HepG2 (cell line): ENCODE data around the gene ZFAND6. TPM values are rescaled to one million over a fixed set of nuclear protein-coding genes. Genes with fewer than 3 reads are reported as not detected.
A peak's percentile ranks its signal among the peaks of the same experiment; 100 is the strongest.

Experiments used
- ATAC-seq: fragments of 200-7000 bp; cut with Tn5 transposase; 3 replicates; pipeline ENCODE4 v1.9.1; 2020; ENCODE audit warnings: mild to moderate bottlenecking, moderate library complexity
- BruUV-seq: library from RNA; stranded (reverse); fragments of 400-500 nt; replicated peaks from 2 replicates; lab custom pipeline; 2021; lab: Mats Ljungman, UMichigan
- CTCF ChIA-PET: fragments of 300-600 bp; formaldehyde crosslinking; extraction: SDS; loops from one replicate; lab custom pipeline; 2021; ENCODE audit warnings: low total read pairs, inconsistent platforms, low intra/inter-chr PET ratio; lab: Yijun Ruan, JAX
- POLR2A ChIA-PET: fragments of 350-600 bp; sonication (Branson Sonifier 250); formaldehyde crosslinking; loops from one replicate; lab custom pipeline; 2020; ENCODE audit warnings: antibody characterized with exemption, inconsistent platforms; lab: Yijun Ruan, JAX
- DNase-seq: peaks from one replicate; pipeline ENCODE4 v3.0.0-alpha.2; 2015; ENCODE audit warnings: low spot score
- FAIRE-seq: peaks from 3 replicates; lab custom pipeline; 2011; peaks lifted over from hg19 to GRCh38; lab: Jason Lieb, UNC
- H2AFZ ChIP-seq: one replicate; pipeline ENCODE4 v1.6.1; 2011; ENCODE audit warnings: low read length, inconsistent platforms
- H3K27ac ChIP-seq: fragments of 300-600 bp; 3 replicates; pipeline ENCODE4 v1.8.0; 2011; ENCODE audit warnings: mixed run types, mild to moderate bottlenecking, mixed read lengths, low read length, inconsistent platforms; ENCODE audit not compliant: insufficient read depth; ENCODE audit errors: extremely low read length
- H3K27me3 ChIP-seq, 2 experiments: fragments of 200-600 bp in 1 of 2; 2 replicates in 1 of 2; 3 replicates in 1 of 2; pipeline versions ENCODE4 v1.6.0 to v1.8.0; 2011; ENCODE audit warnings: low read length in 2 of 2, mild to moderate bottlenecking in 2 of 2, moderate library complexity in 2 of 2, inconsistent platforms in 1 of 2; ENCODE audit not compliant: insufficient read depth in 2 of 2, control insufficient read depth in 1 of 2
- H3K36me3 ChIP-seq, 2 experiments: fragments of 200-600 bp in 1 of 2; replicated peaks in 1 of 2; 2 replicates in 1 of 2; 3 replicates in 1 of 2; pipeline versions ENCODE4 v1.5.1 to v1.8.0; 2011; ENCODE audit warnings: low read length in 2 of 2, inconsistent platforms in 1 of 2; ENCODE audit not compliant: insufficient read depth in 2 of 2, control insufficient read depth in 1 of 2
- H3K4me1 ChIP-seq: 2 replicates; pipeline ENCODE4 v1.5.1; 2012; ENCODE audit warnings: low read length, inconsistent platforms; ENCODE audit not compliant: insufficient read depth
- H3K4me2 ChIP-seq: 2 replicates; pipeline ENCODE4 v1.6.0; 2011; ENCODE audit warnings: low read depth, low read length, inconsistent platforms
- H3K4me3 ChIP-seq, 3 experiments: fragments of 200-600 bp in 1 of 3; sonication (generic), shearing (Covaris generic) in 1 of 3; replicated peaks in 1 of 3; 2 replicates each; pipeline ENCODE4 v1.5.1; 2011 to 2016; ENCODE audit warnings: low read length in 3 of 3, inconsistent platforms in 2 of 3, low read depth in 2 of 3, mild to moderate bottlenecking in 2 of 3, control low read depth in 1 of 3, mixed read lengths in 1 of 3; ENCODE audit not compliant: insufficient read depth in 1 of 3
- H3K79me2 ChIP-seq: one replicate; pipeline ENCODE4 v1.6.1; 2011; ENCODE audit warnings: low read length, inconsistent platforms; ENCODE audit not compliant: insufficient read depth
- H3K9ac ChIP-seq: 2 replicates; pipeline ENCODE4 v1.6.0; 2011; ENCODE audit warnings: mild to moderate bottlenecking, low read depth, low read length, inconsistent platforms; ENCODE audit not compliant: insufficient read depth
- H3K9me3 ChIP-seq: 2 replicates; pipeline ENCODE4 v1.5.1; 2012; ENCODE audit warnings: mild to moderate bottlenecking, low read length
- H4K20me1 ChIP-seq: 2 replicates; pipeline ENCODE4 v1.6.0; 2011; ENCODE audit warnings: inconsistent platforms, mild to moderate bottlenecking, low read length, moderate library complexity; ENCODE audit not compliant: insufficient read depth
- ATF7 ChIP-seq, 2 experiments: fragments of 450-650 bp in 1 of 2; sonication (generic) in 1 of 2; formaldehyde crosslinking in 1 of 2; IDR thresholded peaks; 2 replicates each; pipeline versions ENCODE4 v1.4.0 to v1.6.1; 2016 to 2020; ENCODE audit warnings: antibody characterized with exemption in 1 of 2, mild to moderate bottlenecking in 1 of 2, missing genetic modification reagents in 1 of 2
- CREM ChIP-seq, 2 experiments: sonication (generic) in 1 of 2; formaldehyde crosslinking in 1 of 2; IDR thresholded peaks; 2 replicates each; pipeline versions ENCODE4 v1.4.0 to v1.6.1; 2016 to 2020; ENCODE audit warnings: antibody characterized with exemption in 1 of 2, mild to moderate bottlenecking in 1 of 2, missing genetic modification reagents in 1 of 2
- MAFF ChIP-seq: IDR thresholded peaks from 2 replicates; pipeline ENCODE4 v1.6.1; 2011; ENCODE audit warnings: low read depth, low read length, improper control_type of control experiment
- MAFK ChIP-seq, 2 experiments: IDR thresholded peaks in 1 of 2; conservative IDR thresholded peaks in 1 of 2; 2 replicates each; pipeline ENCODE4 v1.6.1; 2011; ENCODE audit warnings: improper control_type of control experiment in 2 of 2, low read length in 2 of 2
- MTERF4 ChIP-seq: sonication (generic); formaldehyde crosslinking; IDR thresholded peaks from 2 replicates; pipeline ENCODE4 v1.8.0; 2023; ENCODE audit warnings: mild to moderate bottlenecking, missing genetic modification reagents
- TBP ChIP-seq: sonication (generic); formaldehyde crosslinking; IDR thresholded peaks from 2 replicates; pipeline ENCODE4 v1.5.0; 2020; ENCODE audit warnings: missing genetic modification reagents
- ZFP36L1 ChIP-seq: sonication (generic); formaldehyde crosslinking; IDR thresholded peaks from 2 replicates; pipeline ENCODE4 v1.8.0; 2022; ENCODE audit warnings: mild to moderate bottlenecking, missing genetic modification reagents, moderate library complexity
- ZFP82 ChIP-seq: sonication (generic); formaldehyde crosslinking; IDR thresholded peaks from 2 replicates; pipeline ENCODE4 v1.5.1; 2020; ENCODE audit warnings: mild to moderate bottlenecking, missing genetic modification reagents, borderline replicate concordance
- ZNF776 ChIP-seq: sonication (generic); formaldehyde crosslinking; IDR thresholded peaks from 2 replicates; pipeline ENCODE4 v1.4.0; 2020; ENCODE audit warnings: mild to moderate bottlenecking, missing genetic modification reagents
- WGBS: methylation state at CpG from one replicate; pipeline ENCODE4 v1.1.6; 2017; ENCODE audit warnings: low lambda C conversion rate; 5-methylcytosine and 5-hydroxymethylcytosine counted together
- in situ Hi-C: cut with HindIII; loops from 2 replicates; pipeline ENCODE4 v1.10.0; 2017; ENCODE audit warnings: low pct_unique_long_range_greater_than_20kb; ENCODE audit not compliant: extremely low pct_ligation_motif_present
- intact Hi-C: fragments of 100-400 bp; cut with micrococcal nuclease; formaldehyde crosslinking; loops from one replicate; pipeline ENCODE4 v1.10.0; 2022; ENCODE audit not compliant: unreplicated experiment
- polyA plus RNA-seq, 8 experiments: library from polyadenylated mRNA; depleted of rRNA in 3 of 8; stranded (reverse) in 7 of 8; unstranded in 1 of 8; fragments of >200 nt; fragmentation: Illumina TruSeq in 4 of 8; extraction: Trizol in 4 of 8; gene quantifications; 2 replicates each; pipeline versions ENCODE4 v1.2.1 to v1.2.3, GENCODE V29; 2011 to 2016; ENCODE audit warnings: low read depth in 4 of 8, missing spikeins in 1 of 8, mixed read lengths in 1 of 8; ENCODE audit not compliant: insufficient read depth in 1 of 8
- total RNA-seq, 5 experiments: library from RNA; depleted of rRNA; stranded (reverse); fragments of >200 nt; fragmentation: Illumina TruSeq; extraction: Trizol; gene quantifications; 2 replicates each; pipeline ENCODE4 v1.2.3, GENCODE V29; 2016; ENCODE audit warnings: low read depth in 1 of 5
- TF ChIP-seq, protein P1 (sequence below): sonication (generic); formaldehyde crosslinking; IDR thresholded peaks from 2 replicates; pipeline ENCODE4 v1.4.0; 2020; ENCODE audit warnings: mild to moderate bottlenecking, missing genetic modification reagents
- TF ChIP-seq, protein P2 (sequence below): sonication (generic); formaldehyde crosslinking; IDR thresholded peaks from 2 replicates; pipeline ENCODE4 v1.4.0; 2020; ENCODE audit warnings: missing genetic modification reagents, borderline replicate concordance

ZFAND6 gene
- total and polyA plus RNA-seq, 2 of the 13 experiments (the other 11 are each of a cell fraction or from before 2014, with no cell fraction given): 84.2 to 115 TPM

DNA sequence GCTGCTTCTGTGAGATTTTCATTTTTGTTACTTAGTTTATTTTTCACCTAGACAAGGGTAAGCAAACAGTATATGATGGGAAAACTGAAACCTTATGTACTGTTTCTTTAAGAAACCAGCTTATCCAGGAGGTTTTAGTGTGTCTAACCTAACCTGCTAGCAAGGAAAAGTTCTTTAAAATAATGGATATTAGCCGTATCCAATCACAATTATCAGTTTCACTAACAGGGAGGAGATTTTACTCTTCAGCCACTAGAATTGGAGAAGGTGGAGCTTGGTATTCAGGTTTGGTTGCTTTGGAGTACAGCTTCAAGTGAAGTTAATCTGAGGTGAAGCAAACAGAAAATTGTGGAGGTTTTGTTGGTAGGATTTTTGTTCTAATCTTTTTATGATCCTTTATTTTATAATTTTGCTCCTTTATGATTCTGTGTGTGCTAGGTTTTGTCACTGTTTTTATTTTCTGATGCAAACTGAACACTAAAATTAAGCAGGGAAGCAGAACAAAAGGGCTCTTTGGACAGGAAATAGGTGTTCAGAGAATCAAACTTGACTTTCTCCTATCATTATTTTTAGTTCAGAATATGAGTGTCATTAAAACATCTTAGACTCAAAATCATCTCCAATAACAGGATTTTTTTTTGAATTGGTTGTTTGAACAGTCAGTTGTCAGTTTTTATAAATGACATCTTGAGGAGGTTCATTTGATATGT, 13.0 kb downstream of the ZFAND6 start (continued):
- TF ChIP-seq ZFP36L1 (CRISPR knock-in tag) (no peak), MAFK (conservative IDR thresholded peaks at IDR 0.05 in 1 of 2, IDR thresholded peaks at IDR 0.05 in 1 of 2; ENCODE audit: low read length in 2 of 2) (peak in 1 of 2 experiments; percentile 50; a peak in 2 of 4 replicates), ZFP82 (CRISPR knock-in tag) (no peak)
- TF ChIP-seq, protein P1, sequence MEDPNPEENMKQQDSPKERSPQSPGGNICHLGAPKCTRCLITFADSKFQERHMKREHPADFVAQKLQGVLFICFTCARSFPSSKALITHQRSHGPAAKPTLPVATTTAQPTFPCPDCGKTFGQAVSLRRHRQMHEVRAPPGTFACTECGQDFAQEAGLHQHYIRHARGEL (CRISPR knock-in tag): no peak

GRCh38 chr15:80073197-80073596, 13.7 kb downstream of the ZFAND6 start:
- Histone ChIP-seq H4K20me1 (peaks cover 41% of the 10 kb centered on the region), H3K9ac (peak overlapping the region; percentile 77; the same call in 1 of the 2 replicates), H3K79me2 (peaks cover 98% of the 10 kb centered on the region), H2AFZ (no peak overlapping the region), H3K4me2 (peak overlapping the region; percentile 82), H3K27ac (no peak overlapping the region), H3K4me3 (peak overlapping the region; percentile 63 to 76 (median 68); a peak in 5 of 6 replicates), H3K27me3 (no peaks in the 10 kb centered on the region), H3K36me3 (no peaks in the 10 kb centered on the region), H3K9me3 (no peaks in the 10 kb centered on the region), H3K4me1 (peaks cover 91% of the 10 kb centered on the region)
- intact Hi-C loops (loop anchor here (5.0 kb wide), 2 partner anchors 79 to 99 kb away; partner anchors contain the start of gene FAH), in situ Hi-C loops (loop anchor here (5.0 kb wide), 1 partner anchor 79 kb away; the partner anchor contains the start of gene FAH)
- ChIA-PET POLR2A (no interaction called here), CTCF (no interaction called here)
- BruUV-seq: no TSS peak
- WGBS: 64% methylated on average over 3 of the region's 3 CpGs
- ATAC-seq: no peak
- no peak for FAIRE-seq
- TF ChIP-seq MTERF4 (no peak), MAFK (conservative IDR thresholded peaks at IDR 0.05 in 1 of 2, IDR thresholded peaks at IDR 0.05 in 1 of 2; ENCODE audit: low read length in 2 of 2) (peak; percentile 13 to 46; a peak in 2 of 4 replicates), ZNF776 (CRISPR knock-in tag) (no peak), ATF7 (IDR thresholded peaks at IDR 0.05) (peak; percentile 91), ATF7 (CRISPR knock-in tag; IDR thresholded peaks at IDR 0.05) (no peak), MAFF (peak; percentile 50), CREM (IDR thresholded peaks at IDR 0.05) (no peak), CREM (CRISPR knock-in tag; IDR thresholded peaks at IDR 0.05) (no peak), TBP (CRISPR knock-in tag) (no peak)
- TF ChIP-seq, protein P2, sequence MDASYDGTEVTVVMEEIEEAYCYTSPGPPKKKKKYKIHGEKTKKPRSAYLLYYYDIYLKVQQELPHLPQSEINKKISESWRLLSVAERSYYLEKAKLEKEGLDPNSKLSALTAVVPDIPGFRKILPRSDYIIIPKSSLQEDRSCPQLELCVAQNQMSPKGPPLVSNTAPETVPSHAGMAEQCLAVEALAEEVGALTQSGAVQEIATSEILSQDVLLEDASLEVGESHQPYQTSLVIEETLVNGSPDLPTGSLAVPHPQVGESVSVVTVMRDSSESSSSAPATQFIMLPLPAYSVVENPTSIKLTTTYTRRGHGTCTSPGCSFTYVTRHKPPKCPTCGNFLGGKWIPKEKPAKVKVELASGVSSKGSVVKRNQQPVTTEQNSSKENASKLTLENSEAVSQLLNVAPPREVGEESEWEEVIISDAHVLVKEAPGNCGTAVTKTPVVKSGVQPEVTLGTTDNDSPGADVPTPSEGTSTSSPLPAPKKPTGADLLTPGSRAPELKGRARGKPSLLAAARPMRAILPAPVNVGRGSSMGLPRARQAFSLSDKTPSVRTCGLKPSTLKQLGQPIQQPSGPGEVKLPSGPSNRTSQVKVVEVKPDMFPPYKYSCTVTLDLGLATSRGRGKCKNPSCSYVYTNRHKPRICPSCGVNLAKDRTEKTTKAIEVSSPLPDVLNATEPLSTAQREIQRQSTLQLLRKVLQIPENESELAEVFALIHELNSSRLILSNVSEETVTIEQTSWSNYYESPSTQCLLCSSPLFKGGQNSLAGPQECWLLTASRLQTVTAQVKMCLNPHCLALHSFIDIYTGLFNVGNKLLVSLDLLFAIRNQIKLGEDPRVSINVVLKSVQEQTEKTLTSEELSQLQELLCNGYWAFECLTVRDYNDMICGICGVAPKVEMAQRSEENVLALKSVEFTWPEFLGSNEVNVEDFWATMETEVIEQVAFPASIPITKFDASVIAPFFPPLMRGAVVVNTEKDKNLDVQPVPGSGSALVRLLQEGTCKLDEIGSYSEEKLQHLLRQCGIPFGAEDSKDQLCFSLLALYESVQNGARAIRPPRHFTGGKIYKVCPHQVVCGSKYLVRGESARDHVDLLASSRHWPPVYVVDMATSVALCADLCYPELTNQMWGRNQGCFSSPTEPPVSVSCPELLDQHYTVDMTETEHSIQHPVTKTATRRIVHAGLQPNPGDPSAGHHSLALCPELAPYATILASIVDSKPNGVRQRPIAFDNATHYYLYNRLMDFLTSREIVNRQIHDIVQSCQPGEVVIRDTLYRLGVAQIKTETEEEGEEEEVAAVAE (CRISPR knock-in tag): no peak
- no peak for DNase-seq
